GM18868 (cell line): ENCODE measurements around the gene ADM2.
"Not testable (repeated sequence)": the region's sequence is repeated elsewhere in the genome, so short reads cannot be mapped to it uniquely, and the experiment has no call there.

ENCODE experiments used
- ATAC-seq: cut with Tn5 transposase; IDR thresholded peaks from one replicate; pipeline ENCODE4 v1.9.1; 2021; ENCODE audit warnings: mild to moderate bottlenecking, moderate library complexity; ENCODE audit not compliant: unreplicated experiment

ADM2 gene

DNA sequence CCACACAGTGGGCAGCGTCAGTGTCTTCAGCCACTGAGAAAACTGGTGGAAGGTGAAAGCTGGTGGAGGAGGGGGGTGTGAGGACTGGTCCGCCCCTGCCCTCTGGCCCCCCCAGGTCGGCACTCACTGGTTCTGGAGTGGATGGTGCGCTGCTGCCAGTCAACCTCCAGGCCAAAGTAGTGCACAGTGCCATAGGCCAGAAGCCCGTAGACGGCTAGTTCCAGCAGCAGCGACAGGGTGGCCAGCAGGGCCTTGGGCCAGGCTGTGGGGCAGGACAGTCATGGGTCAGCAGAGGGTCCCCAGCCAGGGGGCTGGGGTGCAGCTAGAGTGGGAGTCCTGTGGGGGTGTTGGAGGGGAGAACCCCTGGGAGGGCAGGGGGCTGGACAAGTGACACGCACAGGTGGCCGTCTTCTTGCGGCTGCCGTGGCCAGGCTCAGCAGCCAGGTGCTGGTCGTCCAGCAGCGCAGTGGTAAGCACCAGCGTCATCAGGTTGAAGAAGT is 24.0 kb downstream of the ADM2 start:
- no peak for ATAC-seq

DNA sequence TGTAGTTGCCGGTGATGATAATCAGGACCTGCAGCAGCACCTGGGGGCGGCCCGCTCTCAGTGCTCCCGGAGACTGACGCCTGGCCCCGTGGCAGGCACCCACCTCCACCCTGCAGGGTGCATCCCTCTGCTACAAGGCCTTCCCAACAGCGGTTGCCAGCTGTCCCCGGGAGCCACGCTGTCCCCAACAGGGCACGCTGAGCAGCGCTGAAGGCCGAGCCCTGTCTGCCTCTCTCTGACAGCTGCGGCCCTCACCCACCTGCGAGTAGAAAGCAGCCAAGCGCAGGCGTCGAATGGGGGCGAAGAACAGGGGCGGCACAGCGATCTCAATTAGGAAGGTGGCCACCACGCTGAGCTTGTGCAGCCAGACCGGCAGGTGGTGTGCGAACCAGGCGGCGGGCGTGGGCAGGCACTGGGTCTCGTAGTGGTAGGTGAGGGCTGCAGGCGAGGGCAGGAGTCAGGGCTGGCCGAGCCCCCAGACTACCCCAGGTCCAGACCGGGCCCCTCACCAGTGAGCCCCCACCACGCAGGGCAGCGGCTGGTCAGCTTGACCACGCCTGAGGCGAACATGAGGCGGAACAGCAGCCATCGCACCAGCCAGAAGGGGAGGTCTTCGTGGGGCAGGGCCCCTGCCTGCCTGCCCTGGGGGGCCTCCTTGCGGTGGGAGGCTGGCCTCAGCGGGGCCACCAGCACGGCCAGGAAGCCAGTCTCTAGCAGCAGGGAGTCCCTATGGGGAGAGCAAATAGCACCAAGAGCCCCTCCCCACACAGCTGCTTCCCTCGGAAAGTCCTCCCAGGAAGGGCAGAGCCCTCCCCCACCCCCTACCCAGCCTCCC is 24.6 kb downstream of the ADM2 start:
- no peak for ATAC-seq

DNA sequence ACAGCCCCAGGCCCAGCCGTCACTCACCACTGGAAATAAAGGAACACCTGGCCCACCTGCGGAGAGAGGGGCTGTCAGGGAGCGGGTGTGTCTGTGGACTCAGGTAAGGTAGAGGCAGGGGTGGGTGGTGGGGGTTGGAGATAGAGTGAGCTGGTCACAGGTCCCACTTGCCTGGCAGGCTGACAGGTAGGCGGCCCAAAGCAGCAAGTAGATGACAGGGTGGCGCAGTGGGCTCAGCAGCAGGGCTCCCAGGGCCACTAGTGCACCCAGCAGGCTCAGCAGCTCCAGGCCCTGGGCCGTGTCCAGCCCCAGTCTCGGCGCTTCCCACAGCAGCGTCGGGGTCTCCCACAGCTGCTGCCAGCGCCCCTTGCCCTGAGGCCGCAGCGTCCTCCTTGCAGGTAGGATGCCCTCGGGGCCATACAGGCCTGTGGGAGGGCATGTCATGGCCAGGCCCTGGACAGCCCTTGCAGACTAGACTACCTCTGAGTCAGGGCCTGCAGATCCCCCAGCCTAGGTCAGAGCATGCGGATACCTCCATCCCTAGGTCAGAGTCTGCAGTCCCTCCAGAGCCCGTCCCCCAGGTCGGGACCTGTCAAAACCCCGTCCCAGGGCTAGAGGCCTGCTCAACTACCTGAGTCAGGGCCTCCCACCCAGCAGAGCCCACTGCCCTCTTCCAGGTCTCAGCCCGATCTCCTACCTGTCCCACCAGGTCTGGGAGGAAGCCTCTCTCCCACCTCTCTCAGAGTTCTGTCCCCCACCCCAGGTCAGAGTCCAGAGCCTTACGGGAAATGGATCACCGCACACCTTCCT is 25.5 kb downstream of the ADM2 start:
- no peak for ATAC-seq

DNA sequence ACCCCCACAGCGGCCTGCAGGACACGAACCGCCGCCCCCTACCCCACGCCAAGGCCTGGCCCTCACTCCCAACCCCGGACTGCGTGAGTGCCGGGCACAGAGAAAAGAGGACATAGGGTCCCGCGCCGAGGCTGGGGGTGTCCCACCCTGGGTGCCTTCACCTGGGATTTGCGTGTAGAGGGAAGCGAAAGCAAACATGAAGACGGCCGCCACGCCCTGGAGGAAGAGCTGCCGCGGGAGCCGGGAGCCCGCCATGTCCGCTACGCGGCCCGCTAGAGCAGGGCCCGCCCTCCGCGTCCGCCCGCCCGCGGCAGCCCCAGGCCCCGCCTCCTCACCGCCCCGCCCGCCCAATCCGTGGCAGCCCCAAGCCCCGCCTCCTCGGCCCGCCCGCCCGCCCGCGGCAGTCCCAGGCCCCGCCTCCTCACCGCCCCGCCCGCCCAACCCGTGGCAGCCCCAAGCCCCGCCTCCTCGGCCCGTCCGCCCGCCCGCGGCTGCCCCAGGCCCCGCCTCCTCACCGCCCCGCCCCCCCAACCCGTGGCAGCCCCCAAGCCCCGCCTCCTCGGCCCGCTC is 26.2 kb downstream of the ADM2 start, which contains the start of gene LMF2:
Gene LMF2, minus strand, starts transcription at position 282 of the 570 bp plus-strand sequence. Its CDS starts 27 bp downstream, at position 255.
- peak; percentile 67 for ATAC-seq

DNA sequence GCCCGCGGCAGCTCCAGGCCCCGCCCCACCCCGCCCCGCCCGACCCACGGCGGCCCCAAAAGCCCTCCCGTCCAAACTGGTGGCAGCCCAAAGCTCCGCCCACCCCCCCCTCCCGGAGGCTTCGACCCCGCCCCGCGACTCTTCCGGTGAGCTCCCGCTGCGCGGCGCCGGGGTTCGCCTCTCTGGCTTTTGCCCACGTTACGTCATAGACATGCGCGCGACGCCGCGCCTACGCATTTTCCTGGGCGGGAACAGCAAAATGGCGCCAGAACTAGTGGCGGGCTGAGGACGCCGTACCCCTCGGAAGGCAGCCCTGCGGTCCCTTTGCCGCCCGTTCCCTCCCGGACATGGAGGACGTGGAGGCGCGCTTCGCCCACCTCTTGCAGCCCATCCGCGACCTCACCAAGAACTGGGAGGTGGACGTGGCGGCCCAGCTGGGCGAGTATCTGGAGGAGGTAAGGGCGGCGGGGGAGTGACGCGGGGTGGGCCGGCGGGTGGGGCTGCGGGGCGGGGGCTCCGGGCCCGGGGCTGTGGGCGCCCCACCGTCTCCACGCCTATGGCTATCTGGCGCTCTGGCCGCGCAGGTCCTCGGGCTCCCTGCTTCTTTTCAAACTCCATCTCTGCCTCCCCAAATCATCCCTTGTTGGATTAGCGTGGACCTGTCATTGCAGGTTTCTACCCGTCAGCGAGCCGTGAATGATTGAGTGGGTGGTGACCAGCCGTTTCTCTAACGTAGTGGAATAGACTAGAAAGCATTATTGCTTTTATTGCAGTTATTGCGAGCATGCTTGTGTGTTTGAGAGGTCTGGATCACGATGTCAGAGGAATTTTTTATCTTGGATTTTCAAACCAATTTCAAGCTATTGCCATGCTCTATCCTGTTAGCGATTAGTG is 26.9 kb downstream of the ADM2 start, which contains the start of gene NCAPH2:
Gene NCAPH2, plus strand, starts transcription at position 234 of the 894 bp plus-strand sequence. Its CDS starts 114 bp downstream, at position 348.
- peak; percentile 61 for ATAC-seq

DNA sequence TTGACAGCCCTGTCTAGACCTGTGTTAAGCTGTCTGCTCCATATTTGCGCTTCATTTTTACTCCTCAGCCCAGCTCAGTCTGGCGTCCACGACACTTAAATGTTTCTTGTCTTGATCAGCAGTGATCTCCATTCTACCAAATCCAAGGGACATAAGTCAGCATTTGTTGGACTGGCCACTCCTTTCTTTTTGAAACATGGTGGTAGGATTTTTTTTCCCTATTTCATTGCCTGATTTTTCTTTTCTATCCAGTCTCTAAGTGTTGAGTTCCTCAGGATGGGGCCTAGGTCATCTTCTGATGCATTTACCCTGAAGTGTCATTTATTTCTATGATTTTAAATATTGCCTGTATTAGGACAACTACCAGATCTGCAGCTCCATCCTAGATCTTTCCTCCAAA is 27.6 kb downstream of the ADM2 start:
- ATAC-seq: no peak

DNA sequence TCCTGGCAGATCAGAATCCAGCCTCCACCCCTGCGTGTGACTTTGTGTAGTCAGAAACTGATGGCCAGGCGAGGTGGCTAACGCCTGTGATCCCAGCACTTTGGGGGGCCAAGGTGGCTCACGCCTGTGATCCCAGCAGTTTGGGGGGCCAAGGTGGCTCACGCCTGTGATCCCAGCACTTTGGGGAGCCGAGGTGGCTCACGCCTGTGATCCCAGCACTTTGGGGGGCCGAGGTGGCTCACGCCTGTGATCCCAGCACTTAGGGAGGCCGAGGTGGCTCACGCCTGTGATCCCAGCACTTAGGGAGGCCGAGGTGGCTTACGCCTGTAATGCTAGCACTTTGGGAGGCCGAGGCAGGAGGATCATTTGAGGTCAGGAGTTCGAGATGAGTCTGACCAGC is 31.8 kb downstream of the ADM2 start:
- no peak for ATAC-seq

DNA sequence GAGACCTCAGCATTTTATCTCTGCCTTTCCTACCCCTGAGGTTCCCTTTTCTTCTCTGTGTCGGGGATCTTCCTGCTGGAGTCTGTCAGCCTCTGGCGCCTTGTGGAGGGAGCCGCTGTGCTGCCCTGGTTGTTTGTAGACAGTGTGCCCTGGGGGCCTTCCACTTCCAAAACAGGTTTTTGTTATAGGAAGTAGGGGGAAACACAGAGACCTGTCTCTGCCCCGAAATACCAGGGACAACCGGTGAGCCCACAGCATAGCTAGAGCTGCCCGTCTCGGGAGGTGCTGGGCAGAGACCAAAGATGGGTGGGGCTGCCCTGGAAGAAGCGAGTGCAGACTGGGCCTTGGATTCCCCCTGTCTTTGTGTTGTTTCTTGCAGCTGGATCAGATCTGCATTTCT is 34.7 kb downstream of the ADM2 start:
- ATAC-seq: no peak

DNA sequence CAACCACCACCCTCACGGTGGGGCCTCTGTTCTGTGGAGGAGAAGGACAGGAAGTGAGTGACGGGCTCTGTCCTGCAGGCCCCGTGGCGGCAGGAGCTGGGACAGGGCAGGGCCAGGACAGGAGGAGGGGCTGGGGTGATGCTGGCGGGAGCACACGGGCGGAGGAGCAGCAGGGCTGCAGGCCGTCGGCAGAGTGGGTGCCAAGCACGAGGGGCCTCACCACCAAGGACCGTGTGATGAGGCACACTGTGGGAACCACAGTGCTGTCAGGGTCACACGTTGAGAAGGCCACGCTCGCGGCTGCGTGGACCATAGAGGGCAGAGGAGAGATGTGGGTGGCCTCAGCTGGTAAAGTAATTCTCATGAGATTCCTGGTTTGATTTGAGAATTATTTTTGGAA is 35.5 kb downstream of the ADM2 start:
- ATAC-seq: no peak

DNA sequence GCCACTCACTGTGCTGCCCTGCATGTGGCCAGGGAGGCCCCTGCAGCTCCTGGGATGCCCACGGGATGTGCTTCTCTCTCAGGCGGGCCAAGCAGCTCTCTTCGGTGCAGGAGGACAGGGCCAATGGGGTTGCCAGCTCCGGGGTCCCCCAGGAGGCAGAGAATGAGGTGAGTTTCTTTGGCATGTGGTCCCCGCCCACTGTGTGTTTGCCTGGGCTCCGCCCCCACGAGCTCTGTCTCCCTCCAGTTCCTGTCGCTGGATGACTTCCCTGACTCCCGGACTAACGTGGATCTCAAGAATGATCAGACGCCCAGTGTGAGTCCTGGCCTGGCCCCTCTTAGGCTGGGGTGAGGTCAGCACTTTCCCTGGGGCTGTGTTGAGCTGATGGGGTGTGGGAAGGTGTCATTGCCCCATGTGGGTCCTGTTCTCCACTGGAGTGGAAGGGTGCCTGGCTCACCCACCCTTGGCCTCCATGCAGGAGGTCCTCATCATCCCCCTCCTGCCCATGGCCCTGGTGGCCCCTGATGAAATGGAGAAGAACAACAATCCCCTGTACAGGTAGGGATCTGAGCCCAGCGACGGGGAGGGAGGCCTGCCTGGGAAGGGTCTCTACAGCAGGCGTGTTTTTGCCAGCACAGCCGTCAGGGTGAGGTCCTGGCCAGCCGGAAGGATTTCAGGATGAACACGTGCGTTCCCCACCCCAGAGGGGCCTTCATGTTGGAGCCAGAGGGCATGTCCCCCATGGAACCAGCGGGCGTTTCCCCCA is 36.3 kb downstream of the ADM2 start:
- ATAC-seq: no peak

DNA sequence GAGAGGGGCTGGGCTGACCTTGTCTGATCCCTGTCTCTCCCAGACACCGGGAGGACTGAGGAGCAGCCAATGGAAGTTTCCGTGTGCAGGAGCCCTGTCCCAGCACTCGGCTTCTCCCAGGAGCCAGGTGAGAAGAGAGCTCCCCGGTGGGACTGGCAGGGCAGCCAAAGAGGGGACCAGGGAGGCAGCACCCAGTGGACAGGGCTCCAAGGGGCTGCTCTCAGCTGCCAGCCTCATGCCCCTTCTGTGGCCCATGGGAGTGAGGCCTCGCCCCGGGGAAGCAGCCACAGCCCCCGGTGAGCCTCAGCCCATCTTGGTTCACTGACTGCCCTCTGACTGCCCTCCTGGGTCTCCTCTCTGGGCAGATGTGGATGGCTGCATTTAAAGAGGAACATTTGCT is 37.3 kb downstream of the ADM2 start:
- ATAC-seq: no peak

DNA sequence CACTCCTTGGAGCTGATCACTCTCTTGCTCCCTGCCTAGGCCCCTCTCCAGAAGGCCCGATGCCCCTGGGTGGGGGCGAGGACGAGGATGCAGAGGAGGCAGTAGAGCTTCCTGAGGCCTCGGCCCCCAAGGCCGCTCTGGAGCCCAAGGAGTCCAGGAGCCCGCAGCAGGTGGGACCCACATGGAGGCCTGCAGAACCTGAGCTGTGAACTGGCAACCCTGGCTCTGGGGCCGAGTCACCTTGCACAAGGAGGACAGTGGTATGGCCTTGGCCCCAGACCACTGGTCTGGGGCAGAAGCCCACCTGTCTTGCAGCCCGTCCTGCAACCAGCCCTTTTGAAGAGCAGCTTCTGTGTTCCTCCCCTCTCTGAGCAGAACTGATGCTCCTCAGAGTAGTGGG is 37.8 kb downstream of the ADM2 start:
- no peak for ATAC-seq

DNA sequence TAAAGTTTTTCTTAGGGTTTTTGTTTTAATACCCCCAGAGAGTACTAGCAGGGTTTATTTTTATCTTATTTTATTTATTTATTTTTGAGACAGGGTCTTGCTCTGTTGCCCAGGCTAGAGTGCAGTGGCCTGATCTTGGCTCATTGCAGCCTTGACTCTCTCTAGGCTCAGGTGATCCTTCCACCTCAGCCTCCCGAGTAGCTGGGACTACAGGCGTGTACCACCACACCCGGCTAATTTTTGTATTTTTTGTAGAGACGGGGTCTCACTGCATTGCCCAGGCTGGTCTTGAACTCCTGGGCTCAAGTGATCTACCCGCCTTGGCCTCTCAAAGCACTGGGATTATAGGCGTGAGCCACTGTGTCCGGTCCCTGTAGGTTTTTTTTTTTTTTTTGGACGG is 38.8 kb downstream of the ADM2 start:
- ATAC-seq: not testable (repeated sequence)

DNA sequence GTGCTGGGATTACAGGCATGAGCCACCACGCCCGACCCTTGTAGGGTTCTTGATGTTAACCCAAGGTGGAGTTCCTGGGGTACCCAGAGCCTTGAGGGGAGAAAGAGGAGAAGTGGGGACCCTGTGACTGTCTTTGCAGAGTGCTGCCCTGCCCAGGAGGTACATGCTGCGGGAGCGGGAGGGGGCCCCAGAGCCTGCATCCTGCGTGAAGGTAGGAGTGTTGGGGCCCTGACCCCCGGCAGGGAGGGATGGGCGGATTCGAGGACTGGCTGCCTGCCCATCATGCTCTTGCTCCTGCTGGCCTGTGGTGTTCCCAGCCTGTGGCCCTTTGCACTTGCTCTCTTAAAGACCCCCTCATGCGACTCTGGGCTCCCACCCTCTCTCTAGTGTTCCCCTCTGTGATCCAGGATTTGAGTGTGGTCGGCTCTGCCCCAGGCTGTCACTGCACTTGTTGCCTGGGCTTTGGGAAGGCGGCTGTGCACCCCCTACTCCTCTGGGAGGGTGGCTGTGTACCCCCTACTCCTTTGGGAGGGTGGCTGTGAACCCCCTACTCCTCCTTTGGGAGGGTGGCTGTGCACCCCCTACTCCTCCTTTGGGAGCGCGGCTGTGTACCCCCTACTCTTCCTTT is 39.6 kb downstream of the ADM2 start:
- no peak for ATAC-seq

DNA sequence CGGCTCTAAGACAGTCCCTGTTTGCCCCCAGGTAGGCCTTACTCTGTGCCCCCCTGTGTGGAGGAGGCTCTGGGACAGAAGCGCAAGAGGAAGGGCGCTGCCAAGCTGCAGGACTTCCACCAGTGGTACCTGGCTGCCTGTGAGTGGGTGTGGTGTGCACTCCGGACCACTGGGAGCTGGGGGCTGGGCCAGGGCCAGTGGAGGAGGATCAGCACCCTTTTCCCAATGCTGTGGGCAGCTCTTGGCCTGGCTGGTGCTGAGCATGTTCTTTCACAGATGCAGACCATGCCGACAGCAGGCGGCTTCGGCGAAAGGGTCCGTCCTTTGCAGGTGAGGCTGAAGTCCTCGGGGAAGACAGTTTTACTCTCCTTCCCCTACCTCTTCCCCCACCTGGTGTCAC is 40.4 kb downstream of the ADM2 start:
- ATAC-seq: no peak

DNA sequence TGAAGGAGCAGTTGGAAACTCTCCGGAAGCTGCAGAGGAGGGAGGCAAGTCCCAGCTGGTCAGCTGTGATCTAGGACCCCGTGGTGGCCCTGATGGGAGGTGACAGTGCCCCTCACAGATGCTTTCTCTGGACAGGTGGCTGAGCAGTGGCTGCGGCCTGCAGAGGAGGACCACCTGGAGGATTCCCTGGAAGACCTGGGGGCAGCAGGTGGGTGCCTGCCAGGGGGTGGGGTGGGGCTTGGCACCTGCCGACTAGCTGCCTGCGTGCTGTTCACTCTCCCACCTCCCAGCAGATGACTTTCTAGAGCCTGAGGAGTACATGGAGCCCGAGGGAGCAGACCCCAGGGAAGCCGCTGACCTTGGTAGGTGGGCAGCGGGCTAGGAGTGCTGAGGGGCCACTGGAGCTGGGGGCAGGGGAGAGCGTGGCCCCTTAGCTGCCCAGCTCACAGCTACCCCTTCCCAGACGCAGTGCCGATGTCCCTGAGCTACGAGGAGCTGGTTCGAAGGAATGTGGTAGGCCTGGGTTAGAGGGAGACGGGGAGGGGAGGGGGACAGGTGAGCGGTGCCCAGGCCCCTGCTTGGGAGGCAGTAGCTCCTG is 41.0 kb downstream of the ADM2 start:
- ATAC-seq: no peak

DNA sequence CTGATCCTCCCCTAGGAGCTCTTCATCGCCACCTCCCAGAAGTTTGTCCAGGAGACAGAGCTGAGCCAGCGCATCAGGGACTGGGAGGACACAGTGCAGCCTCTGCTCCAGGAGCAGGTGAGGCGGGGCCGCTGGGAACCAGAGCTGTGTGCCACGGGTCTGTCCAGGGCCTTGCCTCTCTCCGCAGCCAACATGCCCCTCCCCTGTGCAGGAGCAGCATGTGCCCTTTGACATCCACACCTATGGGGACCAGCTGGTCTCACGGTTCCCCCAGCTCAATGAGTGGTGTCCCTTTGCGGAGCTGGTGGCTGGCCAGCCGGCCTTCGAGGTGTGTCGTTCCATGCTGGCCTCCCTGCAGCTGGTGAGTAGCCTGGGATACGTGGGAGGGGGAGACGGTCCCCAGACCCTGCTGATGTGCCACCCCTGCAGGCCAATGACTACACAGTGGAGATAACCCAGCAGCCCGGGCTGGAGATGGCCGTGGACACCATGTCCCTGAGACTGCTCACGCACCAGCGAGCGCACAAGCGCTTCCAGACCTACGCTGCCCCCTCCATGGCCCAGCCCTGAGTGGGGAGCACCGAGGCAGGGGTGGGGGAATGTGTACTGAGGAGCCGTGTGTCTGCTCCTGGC is 41.6 kb downstream of the ADM2 start:
- ATAC-seq: no peak

DNA sequence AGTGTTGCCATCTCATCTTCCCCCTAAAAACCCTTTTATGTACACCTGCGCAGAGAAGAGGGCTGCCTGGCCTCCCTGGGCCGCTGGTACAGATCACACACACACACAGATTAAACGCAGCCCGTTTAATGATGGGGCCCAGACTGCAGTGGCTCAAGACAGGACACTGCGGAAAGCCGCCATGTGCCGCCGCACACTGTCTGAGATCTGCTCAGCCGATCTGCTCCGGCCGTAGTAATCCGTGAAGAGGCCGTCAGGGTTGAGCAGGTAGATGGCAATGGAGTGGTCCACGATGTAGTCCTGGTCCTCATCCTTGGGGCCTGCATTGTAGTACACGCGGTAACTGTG is 42.1 kb downstream of the ADM2 start:
- ATAC-seq: no peak
